Measurements from ENCODE around the gene UBASH3B. TPM values are rescaled to one million over a fixed set of nuclear protein-coding genes. Genes with fewer than 3 reads are reported as not detected.

UBASH3B gene
- total RNA-seq, 1 donor from 2014 or later = 17.9 TPM

DNA sequence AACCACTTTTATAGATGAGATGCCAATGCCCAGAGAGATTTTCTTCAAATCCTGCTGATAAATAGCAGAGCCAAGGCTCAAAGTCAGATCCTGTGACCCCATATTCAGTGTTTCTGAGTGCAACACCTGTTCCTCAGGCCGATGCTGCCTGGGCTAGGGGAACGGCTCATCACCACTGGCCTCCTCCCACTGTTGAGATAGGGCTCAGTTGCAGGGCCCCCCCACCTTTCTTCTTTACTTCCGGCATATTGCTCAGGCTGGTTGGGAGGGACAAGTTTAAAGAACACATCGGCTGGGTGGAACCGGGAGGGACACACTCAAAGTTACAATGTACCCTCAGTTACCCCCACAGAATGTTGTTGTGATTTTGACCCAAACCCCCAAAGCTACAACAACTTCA is 94.5 kb downstream of the UBASH3B start:
- Mint-ChIP-seq H3K27ac (no peak overlapping the region), H3K36me3 (ENCODE audit: low read depth) (peaks cover 5% of the 10 kb centered on the region), H3K4me1 (ENCODE audit: low read depth) (peaks cover 27% of the 10 kb centered on the region)

GRCh38 chr11:122751292-122752070 is 96.0 kb downstream of the UBASH3B start:
- peaks cover 1% of the 10 kb centered on the region for H3K9me3 Mint-ChIP-seq
- peaks cover 38% of the 10 kb centered on the region for H3K4me1 Mint-ChIP-seq (ENCODE audit: low read depth)
- DNase-seq (ENCODE audit: low spot score) = no peak
- H3K36me3 Mint-ChIP-seq (ENCODE audit: low read depth) = peaks cover 3% of the 10 kb centered on the region
- intact Hi-C loops (cut with micrococcal nuclease) = no loop called here
- H3K27ac Mint-ChIP-seq = no peak overlapping the region
- peaks cover 8% of the 10 kb centered on the region for H3K27me3 Mint-ChIP-seq (ENCODE audit: insufficient read depth)
- H3K4me3 Mint-ChIP-seq = no peak overlapping the region

More for the DNA sequence above, 94.5 kb downstream of the UBASH3B start:
- Mint-ChIP-seq H3K4me3 (no peak overlapping the region), H3K9me3 (peaks cover 4% of the 10 kb centered on the region), H3K27me3 (ENCODE audit: insufficient read depth) (peaks cover 10% of the 10 kb centered on the region)
- DNase-seq (ENCODE audit: low spot score) = no peak
- intact Hi-C loops (cut with micrococcal nuclease) = no loop called here

GRCh38 chr11:122754028-122754427 is 98.5 kb downstream of the UBASH3B start:
- intact Hi-C loops (cut with micrococcal nuclease) = loop anchor here (1.0 kb wide), 5 partner anchors 27 to 174 kb away; partner anchors contain the start of gene UBASH3B
- Mint-ChIP-seq H3K27ac (no peak overlapping the region), H3K9me3 (no peaks in the 10 kb centered on the region), H3K36me3 (ENCODE audit: low read depth) (no peaks in the 10 kb centered on the region), H3K27me3 (ENCODE audit: insufficient read depth) (peaks cover 4% of the 10 kb centered on the region), H3K4me1 (ENCODE audit: low read depth) (peaks cover 46% of the 10 kb centered on the region), H3K4me3 (no peak overlapping the region)
- DNase-seq (ENCODE audit: low spot score) = no peak

DNA sequence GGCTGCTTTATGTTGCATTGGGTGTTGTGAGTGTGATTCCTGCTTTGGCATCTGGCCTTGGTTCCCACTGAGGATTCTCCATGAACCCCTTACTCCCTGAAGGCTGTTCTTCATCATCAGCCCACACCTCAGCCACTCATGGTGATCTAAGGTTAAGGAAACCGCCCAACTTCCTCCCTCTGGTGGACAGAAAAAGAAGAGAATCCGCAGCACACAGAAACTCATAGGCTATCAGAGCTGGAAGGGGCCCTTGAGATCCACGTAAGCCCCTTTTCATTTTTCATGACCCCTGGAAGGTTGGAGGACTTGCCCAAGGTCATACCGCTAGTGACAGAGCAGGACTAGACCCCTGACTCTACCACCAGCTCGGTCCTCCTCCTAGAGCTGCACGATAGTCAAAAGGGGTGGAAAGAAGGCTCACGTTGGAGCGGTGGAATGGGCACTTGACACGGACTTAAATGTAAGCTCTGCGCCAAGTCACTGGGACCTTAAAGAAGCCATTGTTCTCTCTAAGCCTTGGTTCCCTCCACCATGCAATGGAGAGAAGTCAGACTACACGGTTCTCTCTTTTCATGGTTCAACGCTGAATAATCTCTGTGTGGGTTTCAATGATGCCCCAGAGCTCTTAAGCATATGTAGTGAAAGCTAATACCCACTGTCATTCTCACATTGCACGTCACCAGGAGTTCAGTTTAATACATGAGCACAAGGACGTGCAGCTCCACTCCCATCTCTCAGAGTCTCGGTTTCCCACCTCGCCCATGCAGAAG is 99.2 kb downstream of the UBASH3B start:
- DNase-seq (ENCODE audit: low spot score) = peak; percentile 8
- no peak overlapping the region for H3K27ac Mint-ChIP-seq
- no peaks in the 10 kb centered on the region for H3K36me3 Mint-ChIP-seq (ENCODE audit: low read depth)
- no peaks in the 10 kb centered on the region for H3K9me3 Mint-ChIP-seq
- no peak overlapping the region for H3K4me3 Mint-ChIP-seq
- peaks cover 4% of the 10 kb centered on the region for H3K27me3 Mint-ChIP-seq (ENCODE audit: insufficient read depth)
- intact Hi-C loops (cut with micrococcal nuclease) = loop anchor here (1.0 kb wide), 5 partner anchors 27 to 174 kb away; partner anchors contain the start of gene UBASH3B
- peaks cover 46% of the 10 kb centered on the region for H3K4me1 Mint-ChIP-seq (ENCODE audit: low read depth)

DNA sequence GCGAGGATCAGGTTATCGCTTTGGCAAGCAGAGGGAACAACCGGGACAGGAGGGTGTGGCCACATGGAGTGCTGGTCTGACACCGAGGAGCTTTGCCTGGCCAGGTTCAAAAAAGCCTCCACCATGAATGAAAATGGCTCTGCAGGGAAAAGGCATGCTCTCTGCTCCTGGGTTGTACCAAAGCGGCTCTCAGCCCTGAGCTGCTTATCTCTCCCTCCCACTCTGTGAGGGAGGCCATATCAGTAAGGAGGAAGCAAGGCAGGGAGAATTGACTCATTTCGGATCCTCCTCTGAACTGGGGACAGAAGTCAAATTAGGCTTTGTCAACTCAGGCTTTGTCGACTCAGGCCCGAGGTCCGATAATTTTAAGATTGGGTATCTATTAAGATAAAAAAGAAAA is 99.9 kb downstream of the UBASH3B start:
- Mint-ChIP-seq H3K36me3 (ENCODE audit: low read depth) (no peaks in the 10 kb centered on the region), H3K4me1 (ENCODE audit: low read depth) (peaks cover 43% of the 10 kb centered on the region), H3K4me3 (no peak overlapping the region), H3K27me3 (ENCODE audit: insufficient read depth) (peaks cover 4% of the 10 kb centered on the region), H3K27ac (no peak overlapping the region), H3K9me3 (no peaks in the 10 kb centered on the region)
- DNase-seq (ENCODE audit: low spot score) = no peak
- intact Hi-C loops (cut with micrococcal nuclease) = no loop called here

- Mint-ChIP-seq H3K4me1 (ENCODE audit: low read depth) (peaks cover 37% of the 10 kb centered on the region), H3K36me3 (ENCODE audit: low read depth) (no peaks in the 10 kb centered on the region), H3K27me3 (ENCODE audit: insufficient read depth) (peaks cover 6% of the 10 kb centered on the region), H3K4me3 (no peak overlapping the region), H3K27ac (no peak overlapping the region), H3K9me3 (no peaks in the 10 kb centered on the region)
- DNase-seq (ENCODE audit: low spot score) = no peak
- intact Hi-C loops (cut with micrococcal nuclease) = no loop called here
Observed at GRCh38 chr11:122755941-122756340, 100.4 kb downstream of the UBASH3B start.

- H3K27ac Mint-ChIP-seq = no peak overlapping the region
- no peaks in the 10 kb centered on the region for H3K36me3 Mint-ChIP-seq (ENCODE audit: low read depth)
- no peaks in the 10 kb centered on the region for H3K9me3 Mint-ChIP-seq
- H3K4me3 Mint-ChIP-seq = no peak overlapping the region
- DNase-seq (ENCODE audit: low spot score) = no peak
- peaks cover 6% of the 10 kb centered on the region for H3K27me3 Mint-ChIP-seq (ENCODE audit: insufficient read depth)
- peaks cover 34% of the 10 kb centered on the region for H3K4me1 Mint-ChIP-seq (ENCODE audit: low read depth)
- intact Hi-C loops (cut with micrococcal nuclease) = no loop called here
Observed at GRCh38 chr11:122756417-122756816, 100.9 kb downstream of the UBASH3B start.

- Mint-ChIP-seq H3K9me3 (no peaks in the 10 kb centered on the region), H3K27ac (no peak overlapping the region), H3K4me3 (no peak overlapping the region), H3K4me1 (ENCODE audit: low read depth) (peaks cover 31% of the 10 kb centered on the region), H3K36me3 (ENCODE audit: low read depth) (no peaks in the 10 kb centered on the region), H3K27me3 (ENCODE audit: insufficient read depth) (peaks cover 4% of the 10 kb centered on the region)
- intact Hi-C loops (cut with micrococcal nuclease) = no loop called here
- DNase-seq (ENCODE audit: low spot score) = no peak
Observed at GRCh38 chr11:122757201-122757600, 101.7 kb downstream of the UBASH3B start.

- Mint-ChIP-seq H3K27ac (no peak overlapping the region), H3K36me3 (ENCODE audit: low read depth) (no peaks in the 10 kb centered on the region), H3K9me3 (no peaks in the 10 kb centered on the region), H3K4me1 (ENCODE audit: low read depth) (peaks cover 31% of the 10 kb centered on the region), H3K4me3 (no peak overlapping the region), H3K27me3 (ENCODE audit: insufficient read depth) (peaks cover 2% of the 10 kb centered on the region)
- intact Hi-C loops (cut with micrococcal nuclease) = no loop called here
- no peak for DNase-seq (ENCODE audit: low spot score)
Observed at GRCh38 chr11:122758339-122758738, 102.8 kb downstream of the UBASH3B start.

GRCh38 chr11:122758974-122759373 is 103.5 kb downstream of the UBASH3B start:
- H3K9me3 Mint-ChIP-seq = no peaks in the 10 kb centered on the region
- peaks cover 2% of the 10 kb centered on the region for H3K27me3 Mint-ChIP-seq (ENCODE audit: insufficient read depth)
- no peak overlapping the region for H3K27ac Mint-ChIP-seq
- intact Hi-C loops (cut with micrococcal nuclease) = no loop called here
- H3K4me3 Mint-ChIP-seq = no peak overlapping the region
- no peak for DNase-seq (ENCODE audit: low spot score)
- no peaks in the 10 kb centered on the region for H3K36me3 Mint-ChIP-seq (ENCODE audit: low read depth)
- peaks cover 28% of the 10 kb centered on the region for H3K4me1 Mint-ChIP-seq (ENCODE audit: low read depth)

DNA sequence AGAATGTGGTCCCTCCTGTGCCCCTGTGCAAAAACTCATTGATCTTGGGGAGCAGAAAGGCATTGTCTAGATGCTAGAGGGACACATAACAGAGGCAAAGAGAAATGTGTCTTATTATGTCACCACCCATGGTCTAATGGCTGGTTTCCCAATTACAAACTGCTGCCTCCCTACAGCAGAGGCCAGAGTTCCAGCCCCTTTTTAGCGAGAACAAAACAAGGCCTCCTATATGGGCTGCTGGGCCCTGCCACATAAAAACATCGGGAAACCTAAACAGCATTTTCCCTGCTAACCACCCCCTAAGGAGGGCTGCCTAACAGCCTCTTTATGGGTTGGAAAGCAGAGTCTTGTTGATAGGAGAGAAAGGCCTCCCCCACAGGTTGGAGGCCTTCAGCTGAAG is 107.6 kb downstream of the UBASH3B start:
- Mint-ChIP-seq H3K9me3 (no peaks in the 10 kb centered on the region), H3K4me3 (no peak overlapping the region), H3K4me1 (ENCODE audit: low read depth) (peaks cover 5% of the 10 kb centered on the region), H3K27me3 (ENCODE audit: insufficient read depth) (peaks cover 9% of the 10 kb centered on the region), H3K27ac (no peak overlapping the region), H3K36me3 (ENCODE audit: low read depth) (no peaks in the 10 kb centered on the region)
- intact Hi-C loops (cut with micrococcal nuclease) = no loop called here
- no peak for DNase-seq (ENCODE audit: low spot score)

DNA sequence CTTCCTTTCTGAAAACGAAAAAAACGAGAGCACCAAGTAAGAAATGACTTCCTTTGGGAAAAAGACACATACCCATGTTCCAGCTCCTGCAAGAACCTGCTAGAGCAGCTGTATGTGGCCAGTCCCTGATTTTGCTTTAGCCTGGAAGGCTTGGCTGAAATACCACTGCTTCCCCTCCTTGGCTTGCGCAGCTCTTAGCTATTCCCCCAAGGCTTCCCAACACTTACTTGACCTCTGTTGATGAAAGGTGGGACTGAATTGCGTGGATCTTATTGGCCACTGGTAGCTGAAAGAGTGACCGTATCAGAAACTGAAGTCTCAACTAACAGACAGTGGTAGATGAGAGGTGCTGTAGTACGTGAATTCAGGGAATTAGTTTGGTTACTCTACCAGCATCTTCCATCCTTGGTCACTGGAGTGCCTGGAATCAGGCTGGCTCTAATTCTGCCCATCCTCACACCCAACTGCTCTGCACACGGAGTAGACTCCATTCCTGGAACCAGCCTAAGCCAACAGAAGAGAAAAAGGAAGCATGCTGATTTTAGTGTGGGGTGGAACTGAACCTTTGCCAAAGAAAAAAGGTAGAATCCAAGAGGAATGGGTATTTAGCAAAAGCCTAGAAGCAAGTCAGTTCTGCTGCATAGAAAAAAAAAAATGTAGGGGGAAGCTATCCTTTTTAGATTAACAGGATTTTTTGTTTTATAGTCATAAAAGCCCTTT is 109.0 kb downstream of the UBASH3B start:
- H3K9me3 Mint-ChIP-seq = no peaks in the 10 kb centered on the region
- H3K4me1 Mint-ChIP-seq (ENCODE audit: low read depth) = no peaks in the 10 kb centered on the region
- no peak overlapping the region for H3K4me3 Mint-ChIP-seq
- DNase-seq (ENCODE audit: low spot score) = no peak
- no peak overlapping the region for H3K27ac Mint-ChIP-seq
- intact Hi-C loops (cut with micrococcal nuclease) = no loop called here
- no peaks in the 10 kb centered on the region for H3K36me3 Mint-ChIP-seq (ENCODE audit: low read depth)
- H3K27me3 Mint-ChIP-seq (ENCODE audit: insufficient read depth) = peaks cover 13% of the 10 kb centered on the region
